ENCODE measurements around the gene PTTG1IP.

The PTTG1IP gene

DNA sequence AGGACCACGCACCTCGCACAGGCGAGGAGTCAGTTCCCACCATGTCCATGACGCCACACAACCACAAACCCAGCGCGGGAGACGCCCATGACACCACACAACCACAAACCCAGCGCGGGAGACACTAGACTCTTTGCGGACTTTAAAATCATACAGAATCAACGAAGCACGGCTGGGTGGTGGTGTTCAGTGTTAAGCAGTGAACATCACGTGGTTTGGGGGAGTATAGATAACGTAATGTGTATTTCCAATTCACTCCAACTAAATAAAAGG, 19.2 kb downstream of the PTTG1IP start:
- no peak overlapping the region for H3K9ac ChIP-seq (ENCODE audit: low read depth, low read length, poor library complexity)
- H3K4me3 ChIP-seq (ENCODE audit: low read length in 2 of 2): no peak overlapping the region
- no peak overlapping the region for H2BK12ac ChIP-seq (ENCODE audit: low read length)
- no peak overlapping the region for H2AFZ ChIP-seq (ENCODE audit: low read length)
- H2BK120ac ChIP-seq (ENCODE audit: low read depth, low read length): no peak overlapping the region
- H3K4me2 ChIP-seq (ENCODE audit: insufficient read depth, low read length, poor library complexity, severe bottlenecking): no peak overlapping the region
- H3K9me3 ChIP-seq (replicated peaks in 1 of 2; ENCODE audit: control insufficient read depth in 2 of 2, insufficient read depth in 1 of 2, low read depth in 1 of 2, low read length in 2 of 2): no peaks in the 10 kb centered on the region
- peaks cover 64 to 97% of the 10 kb centered on the region in 2 donors for H3K36me3 ChIP-seq (replicated peaks in 1 of 2; ENCODE audit: control insufficient read depth in 2 of 2, insufficient read depth in 2 of 2, low read length in 2 of 2)
- peaks cover 22% of the 10 kb centered on the region for H3K79me1 ChIP-seq (ENCODE audit: low read depth, low read length)
- H3K23ac ChIP-seq (ENCODE audit: low read depth, low read length, poor library complexity): no peak overlapping the region
- WGBS, 2 donors (ENCODE audit: extremely low coverage in 2 of 2, insufficient read length in 2 of 2, insufficient replicate concordance in 1 of 2): no CpG with 5 or more reads among the region's 14 CpGs
- no peaks in the 10 kb centered on the region for H3K4me1 ChIP-seq (ENCODE audit: control insufficient read depth in 2 of 2, insufficient read depth in 1 of 2, low read depth in 1 of 2, low read length in 2 of 2)
- no peak overlapping the region for H4K91ac ChIP-seq (ENCODE audit: low read depth, low read length, poor library complexity)
- no peaks in the 10 kb centered on the region for H3K27me3 ChIP-seq (ENCODE audit: control insufficient read depth in 3 of 3, insufficient read depth in 3 of 3, low read depth in 1 of 3, low read length in 3 of 3)
- H2BK5ac ChIP-seq (ENCODE audit: low read length): no peak overlapping the region
- no peak overlapping the region for H3K18ac ChIP-seq (ENCODE audit: low read length)
- no peak overlapping the region for H2BK15ac ChIP-seq (ENCODE audit: low read length)
- H4K8ac ChIP-seq (ENCODE audit: low read depth, low read length): no peak overlapping the region
- H3K14ac ChIP-seq (ENCODE audit: low read length): no peak overlapping the region
- H3K27ac ChIP-seq (replicated peaks; ENCODE audit: low read length): no peak overlapping the region
- DNase-seq (ENCODE audit: low spot score): no peak
- H3K4ac ChIP-seq (ENCODE audit: low read length): no peak overlapping the region
- H2AK5ac ChIP-seq (ENCODE audit: low read depth, low read length): no peak overlapping the region

DNA sequence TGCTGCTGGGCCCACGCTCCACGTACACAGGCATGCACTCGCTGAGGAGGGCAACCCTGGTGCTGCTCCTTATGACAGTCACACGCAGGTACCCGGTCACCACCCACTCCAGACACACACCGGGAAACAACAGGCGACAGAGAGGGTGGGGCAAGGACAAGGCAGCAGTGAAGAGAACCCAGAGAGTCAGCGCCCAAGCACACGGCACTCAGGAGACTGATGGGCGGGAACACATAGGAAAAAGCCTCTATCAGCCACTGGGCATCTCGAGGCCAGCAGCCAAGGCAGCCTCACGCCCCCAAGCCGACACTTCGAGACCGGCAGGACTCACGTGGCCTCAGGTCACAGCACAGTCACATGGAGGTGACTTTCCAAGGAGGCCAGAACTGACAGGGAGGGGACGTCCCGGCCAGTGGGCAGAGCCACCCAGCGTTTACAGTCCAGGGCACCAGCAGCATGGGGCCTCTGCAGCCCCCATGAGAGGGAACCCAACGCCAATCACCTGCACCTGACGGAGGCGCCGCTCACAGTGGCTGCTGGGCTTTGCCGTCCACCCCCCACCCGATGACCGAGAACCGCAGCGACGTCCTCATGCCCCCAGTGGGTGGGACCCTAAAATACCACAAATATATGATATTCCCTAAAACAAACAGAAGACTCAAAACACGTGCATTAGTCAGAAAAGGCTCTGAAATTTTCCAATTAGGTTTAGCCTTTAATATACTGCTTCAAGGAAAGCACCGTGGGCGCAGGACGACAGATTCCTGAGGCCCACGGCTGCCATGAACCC, 19.7 kb downstream of the PTTG1IP start:
- DNase-seq (ENCODE audit: low spot score): no peak

DNA sequence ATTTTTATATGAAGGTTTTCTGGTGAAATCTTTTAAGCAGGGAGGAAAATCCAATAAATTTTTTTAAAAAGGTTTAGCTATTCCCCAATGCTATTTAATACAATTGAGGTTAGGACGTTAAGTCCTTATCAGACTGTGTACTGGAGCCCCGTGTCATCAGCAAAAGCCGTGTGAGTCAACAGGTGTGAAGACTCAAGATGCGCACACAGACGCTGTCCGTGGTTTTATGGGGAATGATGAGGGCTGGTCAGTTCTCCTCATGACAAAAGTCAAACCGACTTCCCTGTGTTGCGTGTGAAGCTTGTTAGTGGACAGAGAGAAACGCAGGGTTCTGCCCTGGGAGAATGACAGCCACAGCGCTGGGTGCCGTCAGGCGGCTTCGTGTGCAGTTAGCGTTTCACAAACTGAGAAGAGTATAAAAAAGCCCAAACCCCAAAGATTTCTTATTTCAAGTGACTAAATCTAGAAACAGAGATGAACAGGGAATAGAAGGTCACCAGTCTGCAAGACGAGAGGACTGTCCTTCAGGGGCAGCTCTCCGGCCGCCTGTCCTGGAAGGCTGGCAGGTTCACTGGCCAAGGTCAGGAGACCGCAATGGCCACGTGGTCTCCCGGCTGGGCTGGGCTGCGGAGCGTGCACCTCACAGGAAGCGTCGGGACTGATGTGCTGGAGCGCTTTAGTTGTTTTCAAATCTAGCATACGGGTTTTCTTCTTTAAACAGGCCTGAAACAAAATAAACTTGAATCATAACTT, 22.4 kb downstream of the PTTG1IP start:
- Histone ChIP-seq H4K91ac (ENCODE audit: low read depth, low read length, poor library complexity) (no peak overlapping the region), H3K4me2 (ENCODE audit: insufficient read depth, low read length, poor library complexity, severe bottlenecking) (no peak overlapping the region)

More for the DNA sequence above, 19.7 kb downstream of the PTTG1IP start:
- H3K9ac ChIP-seq (ENCODE audit: low read depth, low read length, poor library complexity): peak overlapping the region; percentile 75
- H2BK15ac ChIP-seq (ENCODE audit: low read length): no peak overlapping the region
- H3K14ac ChIP-seq (ENCODE audit: low read length): no peak overlapping the region
- no peak overlapping the region for H2AFZ ChIP-seq (ENCODE audit: low read length)
- H3K23ac ChIP-seq (ENCODE audit: low read depth, low read length, poor library complexity): no peak overlapping the region
- H4K91ac ChIP-seq (ENCODE audit: low read depth, low read length, poor library complexity): no peak overlapping the region
- H3K36me3 ChIP-seq (replicated peaks in 1 of 2; ENCODE audit: control insufficient read depth in 2 of 2, insufficient read depth in 2 of 2, low read length in 2 of 2): peaks cover 61 to 96% of the 10 kb centered on the region in 2 donors
- no peak overlapping the region for H2AK5ac ChIP-seq (ENCODE audit: low read depth, low read length)
- peaks cover 17% of the 10 kb centered on the region for H3K79me1 ChIP-seq (ENCODE audit: low read depth, low read length)
- H3K18ac ChIP-seq (ENCODE audit: low read length): no peak overlapping the region
- no peak overlapping the region for H3K4ac ChIP-seq (ENCODE audit: low read length)
- no peak overlapping the region for H2BK5ac ChIP-seq (ENCODE audit: low read length)
- H3K9me3 ChIP-seq (replicated peaks in 1 of 2; ENCODE audit: control insufficient read depth in 2 of 2, insufficient read depth in 1 of 2, low read depth in 1 of 2, low read length in 2 of 2): no peaks in the 10 kb centered on the region
- no peaks in the 10 kb centered on the region for H3K27me3 ChIP-seq (ENCODE audit: control insufficient read depth in 3 of 3, insufficient read depth in 3 of 3, low read depth in 1 of 3, low read length in 3 of 3)
- H2BK120ac ChIP-seq (ENCODE audit: low read depth, low read length): no peak overlapping the region
- H2BK12ac ChIP-seq (ENCODE audit: low read length): no peak overlapping the region
- WGBS, 2 donors (ENCODE audit: extremely low coverage in 2 of 2, insufficient read length in 2 of 2, insufficient replicate concordance in 1 of 2): no CpG with 5 or more reads among the region's 34 CpGs
- H3K4me3 ChIP-seq (ENCODE audit: low read length in 2 of 2): no peak overlapping the region
- H4K8ac ChIP-seq (ENCODE audit: low read depth, low read length): no peak overlapping the region
- H3K4me2 ChIP-seq (ENCODE audit: insufficient read depth, low read length, poor library complexity, severe bottlenecking): no peak overlapping the region
- H3K4me1 ChIP-seq (ENCODE audit: control insufficient read depth in 2 of 2, insufficient read depth in 1 of 2, low read depth in 1 of 2, low read length in 2 of 2): no peaks in the 10 kb centered on the region
- no peak overlapping the region for H3K27ac ChIP-seq (replicated peaks; ENCODE audit: low read length)

DNA sequence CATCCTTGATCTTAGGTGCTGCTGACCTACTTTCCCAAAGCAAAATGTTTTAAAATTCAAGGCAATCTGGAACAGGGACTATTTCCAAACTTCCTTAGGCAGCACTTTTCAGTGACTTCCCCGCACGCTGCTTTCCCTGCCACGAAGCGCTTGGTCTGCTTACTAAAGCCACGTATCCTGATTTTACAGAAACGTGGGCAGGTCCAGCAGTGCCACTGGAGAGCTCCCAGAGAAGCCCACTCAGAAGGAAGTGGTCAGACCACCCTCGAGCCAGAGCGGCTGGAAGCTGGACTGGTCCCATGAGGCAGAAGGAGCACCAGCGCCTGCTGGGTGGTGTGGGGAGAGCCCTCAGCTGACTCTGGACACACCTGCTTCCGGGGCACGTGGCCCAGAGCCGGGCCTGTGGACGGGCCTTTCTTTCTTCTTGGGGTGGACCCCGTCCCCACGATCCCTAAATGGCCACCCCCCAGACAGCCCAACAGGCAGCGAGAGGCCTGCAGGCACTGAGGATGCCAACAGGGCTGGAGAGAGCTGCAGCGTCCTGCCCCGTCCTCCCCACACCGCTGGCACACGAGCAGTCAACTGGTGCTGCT, 23.2 kb downstream of the PTTG1IP start:
- no peak overlapping the region for H3K14ac ChIP-seq (ENCODE audit: low read length)
- no peak overlapping the region for H2AK5ac ChIP-seq (ENCODE audit: low read depth, low read length)
- H4K8ac ChIP-seq (ENCODE audit: low read depth, low read length): no peak overlapping the region
- H3K23ac ChIP-seq (ENCODE audit: low read depth, low read length, poor library complexity): no peak overlapping the region
- no peaks in the 10 kb centered on the region for H3K27me3 ChIP-seq (ENCODE audit: control insufficient read depth in 3 of 3, insufficient read depth in 3 of 3, low read depth in 1 of 3, low read length in 3 of 3)
- no peak overlapping the region for H2BK12ac ChIP-seq (ENCODE audit: low read length)
- H3K4ac ChIP-seq (ENCODE audit: low read length): no peak overlapping the region
- no CpG with 5 or more reads among the region's 20 CpGs for WGBS, 2 donors (ENCODE audit: extremely low coverage in 2 of 2, insufficient read length in 2 of 2, insufficient replicate concordance in 1 of 2)
- H4K91ac ChIP-seq (ENCODE audit: low read depth, low read length, poor library complexity): no peak overlapping the region
- no peak overlapping the region for H2BK15ac ChIP-seq (ENCODE audit: low read length)
- peaks cover 0 to 7% of the 10 kb centered on the region in 2 donors for H3K4me1 ChIP-seq (ENCODE audit: control insufficient read depth in 2 of 2, insufficient read depth in 1 of 2, low read depth in 1 of 2, low read length in 2 of 2)
- H3K4me3 ChIP-seq (ENCODE audit: low read length in 2 of 2): no peak overlapping the region
- peaks cover 43 to 64% of the 10 kb centered on the region in 2 donors for H3K36me3 ChIP-seq (replicated peaks in 1 of 2; ENCODE audit: control insufficient read depth in 2 of 2, insufficient read depth in 2 of 2, low read length in 2 of 2)
- H3K9me3 ChIP-seq (replicated peaks in 1 of 2; ENCODE audit: control insufficient read depth in 2 of 2, insufficient read depth in 1 of 2, low read depth in 1 of 2, low read length in 2 of 2): no peaks in the 10 kb centered on the region
- no peak overlapping the region for H3K4me2 ChIP-seq (ENCODE audit: insufficient read depth, low read length, poor library complexity, severe bottlenecking)
- no peak overlapping the region for H3K27ac ChIP-seq (replicated peaks; ENCODE audit: low read length)
- H2BK5ac ChIP-seq (ENCODE audit: low read length): no peak overlapping the region
- DNase-seq (ENCODE audit: low spot score): no peak
- no peak overlapping the region for H3K9ac ChIP-seq (ENCODE audit: low read depth, low read length, poor library complexity)
- no peak overlapping the region for H2AFZ ChIP-seq (ENCODE audit: low read length)
- no peak overlapping the region for H3K18ac ChIP-seq (ENCODE audit: low read length)
- H2BK120ac ChIP-seq (ENCODE audit: low read depth, low read length): no peak overlapping the region
- H3K79me1 ChIP-seq (ENCODE audit: low read depth, low read length): peaks cover 8% of the 10 kb centered on the region

More for the DNA sequence above, 22.4 kb downstream of the PTTG1IP start:
- no CpG with 5 or more reads among the region's 26 CpGs for WGBS, 2 donors (ENCODE audit: extremely low coverage in 2 of 2, insufficient read length in 2 of 2, insufficient replicate concordance in 1 of 2)
- Histone ChIP-seq H3K27ac (replicated peaks; ENCODE audit: low read length) (no peak overlapping the region), H3K18ac (ENCODE audit: low read length) (no peak overlapping the region), H4K8ac (ENCODE audit: low read depth, low read length) (no peak overlapping the region), H2AK5ac (ENCODE audit: low read depth, low read length) (no peak overlapping the region), H2BK12ac (ENCODE audit: low read length) (no peak overlapping the region), H3K4ac (ENCODE audit: low read length) (no peak overlapping the region), H3K23ac (ENCODE audit: low read depth, low read length, poor library complexity) (no peak overlapping the region), H3K4me1 (ENCODE audit: control insufficient read depth in 2 of 2, insufficient read depth in 1 of 2, low read depth in 1 of 2, low read length in 2 of 2) (peaks cover 0 to 4% of the 10 kb centered on the region in 2 donors), H2BK5ac (ENCODE audit: low read length) (no peak overlapping the region), H3K9ac (ENCODE audit: low read depth, low read length, poor library complexity) (no peak overlapping the region), H3K36me3 (replicated peaks in 1 of 2; ENCODE audit: control insufficient read depth in 2 of 2, insufficient read depth in 2 of 2, low read length in 2 of 2) (peaks cover 49 to 72% of the 10 kb centered on the region in 2 donors), H3K27me3 (ENCODE audit: control insufficient read depth in 3 of 3, insufficient read depth in 3 of 3, low read depth in 1 of 3, low read length in 3 of 3) (no peaks in the 10 kb centered on the region), H3K4me3 (ENCODE audit: low read length in 2 of 2) (no peak overlapping the region), H2BK120ac (ENCODE audit: low read depth, low read length) (no peak overlapping the region), H3K9me3 (replicated peaks in 1 of 2; ENCODE audit: control insufficient read depth in 2 of 2, insufficient read depth in 1 of 2, low read depth in 1 of 2, low read length in 2 of 2) (no peaks in the 10 kb centered on the region), H2BK15ac (ENCODE audit: low read length) (no peak overlapping the region), H3K14ac (ENCODE audit: low read length) (no peak overlapping the region), H3K79me1 (ENCODE audit: low read depth, low read length) (peaks cover 8% of the 10 kb centered on the region), H2AFZ (ENCODE audit: low read length) (no peak overlapping the region)
- no peak for DNase-seq (ENCODE audit: low spot score)

All from neuronal stem cell (in vitro differentiated cells).